Measurements from ENCODE around the gene MPRIP.

Gene MPRIP

GRCh38 chr17:17141860-17142552 is 99.7 kb downstream of the MPRIP start:
- CTCF ChIA-PET = interaction anchor here (0.7 to 4.0 kb wide), 21 partner anchors 11 to 499 kb away, joined by 3 to 22 read pairs (median 4); no protein-coding TSS in a partner anchor
- TF ChIP-seq, protein P1, sequence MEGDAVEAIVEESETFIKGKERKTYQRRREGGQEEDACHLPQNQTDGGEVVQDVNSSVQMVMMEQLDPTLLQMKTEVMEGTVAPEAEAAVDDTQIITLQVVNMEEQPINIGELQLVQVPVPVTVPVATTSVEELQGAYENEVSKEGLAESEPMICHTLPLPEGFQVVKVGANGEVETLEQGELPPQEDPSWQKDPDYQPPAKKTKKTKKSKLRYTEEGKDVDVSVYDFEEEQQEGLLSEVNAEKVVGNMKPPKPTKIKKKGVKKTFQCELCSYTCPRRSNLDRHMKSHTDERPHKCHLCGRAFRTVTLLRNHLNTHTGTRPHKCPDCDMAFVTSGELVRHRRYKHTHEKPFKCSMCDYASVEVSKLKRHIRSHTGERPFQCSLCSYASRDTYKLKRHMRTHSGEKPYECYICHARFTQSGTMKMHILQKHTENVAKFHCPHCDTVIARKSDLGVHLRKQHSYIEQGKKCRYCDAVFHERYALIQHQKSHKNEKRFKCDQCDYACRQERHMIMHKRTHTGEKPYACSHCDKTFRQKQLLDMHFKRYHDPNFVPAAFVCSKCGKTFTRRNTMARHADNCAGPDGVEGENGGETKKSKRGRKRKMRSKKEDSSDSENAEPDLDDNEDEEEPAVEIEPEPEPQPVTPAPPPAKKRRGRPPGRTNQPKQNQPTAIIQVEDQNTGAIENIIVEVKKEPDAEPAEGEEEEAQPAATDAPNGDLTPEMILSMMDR (IDR thresholded peaks at IDR 0.05; ENCODE audit: control extremely low read depth, extremely low read depth, low read depth, missing control alignments) = peak; percentile 30
- DNase-seq (ENCODE audit: extremely low spot score) = peak; percentile 58
- POLR2A ChIA-PET = no interaction called here

GRCh38 chr17:17142556-17142955 is 100.3 kb downstream of the MPRIP start:
- no peak for DNase-seq (ENCODE audit: extremely low spot score)
- CTCF ChIA-PET = interaction anchor here (0.7 to 4.0 kb wide), 16 partner anchors 11 to 499 kb away, joined by 3 to 22 read pairs (median 4); no protein-coding TSS in a partner anchor
- POLR2A ChIA-PET = no interaction called here
- TF ChIP-seq, protein P1 (IDR thresholded peaks at IDR 0.05; ENCODE audit: control extremely low read depth, extremely low read depth, low read depth, missing control alignments) = no peak

GRCh38 chr17:17143501-17143900 is 101.2 kb downstream of the MPRIP start:
- TF ChIP-seq, protein P1 (IDR thresholded peaks at IDR 0.05; ENCODE audit: control extremely low read depth, extremely low read depth, low read depth, missing control alignments) = no peak
- no peak for DNase-seq (ENCODE audit: extremely low spot score)
- ChIA-PET CTCF (interaction anchor here (1.0 to 4.0 kb wide), 4 partner anchors 10 to 18 kb away, joined by 3 to 22 read pairs (median 9); no protein-coding TSS in a partner anchor), POLR2A (no interaction called here)

GRCh38 chr17:17144061-17144460 is 101.8 kb downstream of the MPRIP start:
- CTCF ChIA-PET = interaction anchor here (1.0 to 4.0 kb wide), 4 partner anchors 12 to 353 kb away, joined by 3 to 22 read pairs (median 3); no protein-coding TSS in a partner anchor
- TF ChIP-seq, protein P1 (IDR thresholded peaks at IDR 0.05; ENCODE audit: control extremely low read depth, extremely low read depth, low read depth, missing control alignments) = no peak
- no peak for DNase-seq (ENCODE audit: extremely low spot score)
- POLR2A ChIA-PET = no interaction called here

DNA sequence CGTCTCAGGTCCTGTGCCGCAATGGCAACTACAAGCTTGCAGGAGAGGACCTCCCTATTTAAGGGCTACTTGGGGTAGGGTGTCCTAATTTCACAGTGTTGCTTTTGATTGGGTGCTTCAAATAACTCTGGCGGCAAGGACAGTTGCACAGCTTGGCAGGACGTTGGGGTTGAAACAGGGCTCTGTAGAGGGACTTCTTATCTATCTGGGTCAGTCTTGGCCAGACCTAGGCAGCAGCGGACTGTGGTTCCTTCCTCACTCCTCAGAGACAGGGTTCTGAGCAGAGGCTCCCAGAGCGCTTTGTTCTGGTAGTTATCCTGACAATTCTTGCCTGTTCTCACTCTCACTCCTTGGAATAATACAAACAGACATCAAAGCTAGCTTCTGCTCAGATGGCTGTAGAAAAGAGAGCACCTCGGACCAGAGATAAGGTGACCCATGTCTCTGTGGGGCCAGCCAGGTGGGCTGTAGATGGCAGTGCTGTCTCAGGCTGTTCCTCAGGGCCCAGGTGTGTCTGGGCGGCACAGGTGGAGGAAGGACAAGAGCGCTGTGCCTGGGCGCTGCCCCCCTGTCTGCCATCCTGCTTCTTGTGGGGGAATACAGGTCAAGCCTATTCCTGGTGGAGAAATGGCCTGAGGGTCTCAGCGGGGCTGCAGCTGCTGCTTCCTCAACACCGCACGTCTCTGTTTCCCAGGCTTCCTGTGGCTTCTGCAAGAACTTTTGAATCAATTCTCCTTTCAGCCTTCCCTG is 102.8 kb downstream of the MPRIP start:
- ChIA-PET POLR2A (no interaction called here), CTCF (interaction anchor here (1.0 to 1.1 kb wide), 2 partner anchors 153 to 352 kb away, joined by 3 read pairs; no protein-coding TSS in a partner anchor)
- DNase-seq (ENCODE audit: extremely low spot score) = no peak
- TF ChIP-seq, protein P1 (IDR thresholded peaks at IDR 0.05; ENCODE audit: control extremely low read depth, extremely low read depth, low read depth, missing control alignments) = no peak

GRCh38 chr17:17146786-17147406 is 104.6 kb downstream of the MPRIP start:
- ChIA-PET CTCF (interaction anchor here (1.3 kb wide), 1 partner anchor 40 kb away, joined by 3 read pairs; no protein-coding TSS in a partner anchor), POLR2A (no interaction called here)
- DNase-seq (ENCODE audit: extremely low spot score) = no peak
- TF ChIP-seq, protein P1 (IDR thresholded peaks at IDR 0.05; ENCODE audit: control extremely low read depth, extremely low read depth, low read depth, missing control alignments) = no peak
